ENCODE measurements around the gene GJC2. TPM values are rescaled to one million over a fixed set of nuclear protein-coding genes. Genes with fewer than 3 reads are reported as not detected.

GJC2 gene
- total RNA-seq, 1 experiment from 2014 or later: 1.5 TPM

DNA sequence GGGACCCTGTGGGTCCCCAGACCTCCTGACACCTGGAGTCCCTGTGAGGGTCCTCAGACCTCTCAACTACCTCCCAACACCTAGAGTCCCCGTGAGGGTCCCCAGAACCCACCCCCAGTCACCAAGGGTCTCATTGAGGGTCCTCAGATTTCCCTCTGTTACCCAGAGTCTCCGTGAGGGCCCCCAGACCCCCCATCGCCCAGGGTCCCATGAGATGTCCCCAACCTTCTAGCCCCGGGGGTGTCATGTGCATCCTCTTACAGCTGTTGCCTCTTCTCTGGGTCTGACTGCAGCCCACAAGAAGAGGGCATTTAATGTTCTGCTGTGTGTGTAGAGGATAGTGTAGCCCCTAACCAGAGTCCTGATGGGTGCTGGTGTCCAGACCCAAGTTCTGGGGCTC lies 2.0 kb upstream of the GJC2 start:
- CTCF ChIA-PET: no interaction called here
- no peaks in the 10 kb centered on the region for H3K27me3 Mint-ChIP-seq (ENCODE audit: insufficient read depth, unreplicated experiment)
- Histone ChIP-seq H3K36me3 (ENCODE audit: control insufficient read depth, insufficient read depth, low read length) (peaks cover 2% of the 10 kb centered on the region), H3K4me1 (peaks cover 6% of the 10 kb centered on the region; the same call in 1 of the 2 replicates), H3K27me3 (replicated peaks; ENCODE audit: control insufficient read depth, insufficient read depth, low read length) (no peaks in the 10 kb centered on the region), H3K9me3 (no peaks in the 10 kb centered on the region), H3K4me3 (ENCODE audit: low read depth, low read length) (no peak overlapping the region)
- POLR2A ChIA-PET: no interaction called here
- intact Hi-C loops (cut with micrococcal nuclease; ENCODE audit: unreplicated experiment): no loop called here
- no peaks in the 10 kb centered on the region for H3K9me3 Mint-ChIP-seq (ENCODE audit: unreplicated experiment)
- H3K27ac Mint-ChIP-seq (ENCODE audit: unreplicated experiment): no peak overlapping the region
- no peak overlapping the region for H3K4me3 Mint-ChIP-seq (ENCODE audit: unreplicated experiment)
- H3K4me1 Mint-ChIP-seq (ENCODE audit: low read depth, unreplicated experiment): no peaks in the 10 kb centered on the region
- peaks cover 10% of the 10 kb centered on the region for H3K36me3 Mint-ChIP-seq (ENCODE audit: insufficient read depth, unreplicated experiment)
- no TSS peak for BruUV-seq (replicated peaks)
- DNase-seq: no peak
- no peak for TF ChIP-seq CTCF (IDR thresholded peaks at IDR 0.05; ENCODE audit: insufficient read depth in 1 of 2, low read depth in 1 of 2, low read length in 1 of 2, severe bottlenecking in 1 of 2, unreplicated experiment in 1 of 2)

GRCh38 chr1:228148196-228148861 lies 1.4 kb upstream of the GJC2 start:
- Histone ChIP-seq H3K4me1 (peaks cover 6% of the 10 kb centered on the region; the same call in 1 of the 2 replicates), H3K36me3 (ENCODE audit: control insufficient read depth, insufficient read depth, low read length) (peaks cover 2% of the 10 kb centered on the region), H3K9me3 (no peaks in the 10 kb centered on the region), H3K27me3 (replicated peaks; ENCODE audit: control insufficient read depth, insufficient read depth, low read length) (no peaks in the 10 kb centered on the region), H3K4me3 (ENCODE audit: low read depth, low read length) (no peak overlapping the region)
- Mint-ChIP-seq H3K9me3 (ENCODE audit: unreplicated experiment) (no peaks in the 10 kb centered on the region), H3K27ac (ENCODE audit: unreplicated experiment) (no peak overlapping the region), H3K4me3 (ENCODE audit: unreplicated experiment) (no peak overlapping the region), H3K36me3 (ENCODE audit: insufficient read depth, unreplicated experiment) (peaks cover 12% of the 10 kb centered on the region), H3K27me3 (ENCODE audit: insufficient read depth, unreplicated experiment) (no peaks in the 10 kb centered on the region), H3K4me1 (ENCODE audit: low read depth, unreplicated experiment) (no peaks in the 10 kb centered on the region)
- ChIA-PET CTCF (no interaction called here), POLR2A (no interaction called here)
- TF ChIP-seq CTCF (IDR thresholded peaks at IDR 0.05; ENCODE audit: insufficient read depth in 1 of 2, low read depth in 1 of 2, low read length in 1 of 2, severe bottlenecking in 1 of 2, unreplicated experiment in 1 of 2): no peak
- intact Hi-C loops (cut with micrococcal nuclease; ENCODE audit: unreplicated experiment): no loop called here
- no peak for DNase-seq
- no TSS peak for BruUV-seq (replicated peaks)

- Mint-ChIP-seq H3K4me1 (ENCODE audit: low read depth, unreplicated experiment) (no peaks in the 10 kb centered on the region), H3K27ac (ENCODE audit: unreplicated experiment) (no peak overlapping the region), H3K4me3 (ENCODE audit: unreplicated experiment) (no peak overlapping the region), H3K27me3 (ENCODE audit: insufficient read depth, unreplicated experiment) (no peaks in the 10 kb centered on the region), H3K9me3 (ENCODE audit: unreplicated experiment) (no peaks in the 10 kb centered on the region), H3K36me3 (ENCODE audit: insufficient read depth, unreplicated experiment) (peaks cover 7% of the 10 kb centered on the region)
- H3K36me3 ChIP-seq (ENCODE audit: control insufficient read depth, insufficient read depth, low read length): peaks cover 2% of the 10 kb centered on the region
- peak in 1 of 2 experiments; percentile 30 for DNase-seq
- H3K27me3 ChIP-seq (replicated peaks; ENCODE audit: control insufficient read depth, insufficient read depth, low read length): no peaks in the 10 kb centered on the region
- TF ChIP-seq CTCF (IDR thresholded peaks at IDR 0.05; ENCODE audit: insufficient read depth in 1 of 2, low read depth in 1 of 2, low read length in 1 of 2, severe bottlenecking in 1 of 2, unreplicated experiment in 1 of 2): no peak
- peaks cover 6% of the 10 kb centered on the region; the same call in 1 of the 2 replicates for H3K4me1 ChIP-seq
- H3K4me3 ChIP-seq (ENCODE audit: low read depth, low read length): no peak overlapping the region
- POLR2A ChIA-PET: interaction anchor here (0.5 kb wide), 1 partner anchor 17 kb away, joined by 8 read pairs; the partner anchor contains the start of gene IBA57
- H3K9me3 ChIP-seq: no peaks in the 10 kb centered on the region
- intact Hi-C loops (cut with micrococcal nuclease; ENCODE audit: unreplicated experiment): no loop called here
- BruUV-seq (replicated peaks): no TSS peak
- CTCF ChIA-PET: no interaction called here
These were observed 760 bp upstream of the GJC2 start for GRCh38 chr1:228148935-228149405.

All from Caco-2 (cell line).